Activated naive CD8-positive, alpha-beta T cell treated with anti-CD3 and anti-CD28 coated beads for 36 hours (primary cell): Measurements from ENCODE around the gene KCNAB2. TPM values are rescaled to one million over a fixed set of nuclear protein-coding genes. Genes with fewer than 3 reads are reported as not detected.

ENCODE experiments used
- DNase-seq: peaks from one replicate; pipeline ENCODE4 v3.0.0; 2021
- H3K27ac Mint-ChIP-seq: one replicate; pipeline ENCODE4 v1.8.0; 2022; ENCODE audit warnings: mild to moderate bottlenecking, moderate library complexity, mixed read lengths
- H3K27me3 Mint-ChIP-seq: one replicate; pipeline ENCODE4 v1.8.0; 2022; ENCODE audit warnings: mild to moderate bottlenecking, mixed read lengths
- H3K36me3 Mint-ChIP-seq: one replicate; pipeline ENCODE4 v1.8.0; 2021; ENCODE audit warnings: mild to moderate bottlenecking, mixed read lengths
- H3K4me1 Mint-ChIP-seq: one replicate; pipeline ENCODE4 v1.8.0; 2021; ENCODE audit warnings: mixed read lengths
- H3K4me3 Mint-ChIP-seq: one replicate; pipeline ENCODE4 v1.8.0; 2022; ENCODE audit warnings: mild to moderate bottlenecking, moderate library complexity, mixed read lengths
- H3K9me3 Mint-ChIP-seq: one replicate; pipeline ENCODE4 v1.8.0; 2022; ENCODE audit warnings: mixed read lengths
- total RNA-seq, 2 experiments: library from RNA; stranded (reverse); gene quantifications; one replicate each; pipeline ENCODE4 v1.2.3, GENCODE V29; 2021

The KCNAB2 gene
- total RNA-seq, 2 experiments from 2014 or later = 209 to 218 TPM

DNA sequence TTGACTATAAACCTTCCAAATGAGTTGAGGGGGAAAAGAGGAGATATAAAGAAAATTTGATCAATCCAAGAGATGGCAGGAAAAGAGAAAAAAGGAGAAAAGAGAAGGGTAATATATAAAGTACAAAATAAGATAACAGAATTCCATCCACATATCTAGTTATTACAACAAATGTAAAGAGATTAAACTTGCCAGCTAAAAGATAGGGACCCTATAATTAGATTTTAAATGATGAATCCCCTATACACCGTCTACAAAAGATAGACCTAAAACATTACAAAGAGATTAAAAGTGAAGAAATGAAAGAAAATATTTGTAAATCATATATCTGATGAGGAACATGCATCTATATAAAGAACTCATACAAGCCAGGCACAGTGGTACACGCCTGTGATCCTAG, 71.4 kb downstream of the KCNAB2 start:
- H3K36me3 Mint-ChIP-seq = peaks cover 4% of the 10 kb centered on the region
- no peak overlapping the region for H3K4me3 Mint-ChIP-seq
- no peaks in the 10 kb centered on the region for H3K27me3 Mint-ChIP-seq

DNA sequence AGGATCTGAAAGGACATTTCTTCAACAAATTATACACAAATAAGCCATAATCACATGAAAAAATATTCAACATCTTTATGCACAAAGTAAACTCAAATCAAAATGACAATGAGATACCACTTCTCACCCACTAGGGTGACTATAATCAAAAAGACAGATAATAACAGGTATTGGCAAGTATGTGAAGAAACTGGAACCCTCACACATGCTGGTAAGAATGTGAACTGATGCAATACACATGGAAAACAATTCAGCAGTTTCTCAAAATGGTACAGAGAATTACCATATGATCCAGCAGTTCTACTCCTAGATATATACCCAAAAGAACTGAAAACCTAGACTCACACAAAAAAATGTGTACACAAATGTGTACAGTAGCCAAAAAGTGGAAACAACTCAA, 71.9 kb downstream of the KCNAB2 start:
- DNase-seq = no peak
- Mint-ChIP-seq H3K4me1 (no peaks in the 10 kb centered on the region), H3K4me3 (no peak overlapping the region), H3K9me3 (peaks cover 13% of the 10 kb centered on the region), H3K27ac (no peak overlapping the region), H3K27me3 (no peaks in the 10 kb centered on the region), H3K36me3 (peaks cover 4% of the 10 kb centered on the region)

More for the DNA sequence above, 71.4 kb downstream of the KCNAB2 start:
- Mint-ChIP-seq H3K4me1 (no peaks in the 10 kb centered on the region), H3K9me3 (peaks cover 13% of the 10 kb centered on the region), H3K27ac (no peak overlapping the region)
- no peak for DNase-seq

DNA sequence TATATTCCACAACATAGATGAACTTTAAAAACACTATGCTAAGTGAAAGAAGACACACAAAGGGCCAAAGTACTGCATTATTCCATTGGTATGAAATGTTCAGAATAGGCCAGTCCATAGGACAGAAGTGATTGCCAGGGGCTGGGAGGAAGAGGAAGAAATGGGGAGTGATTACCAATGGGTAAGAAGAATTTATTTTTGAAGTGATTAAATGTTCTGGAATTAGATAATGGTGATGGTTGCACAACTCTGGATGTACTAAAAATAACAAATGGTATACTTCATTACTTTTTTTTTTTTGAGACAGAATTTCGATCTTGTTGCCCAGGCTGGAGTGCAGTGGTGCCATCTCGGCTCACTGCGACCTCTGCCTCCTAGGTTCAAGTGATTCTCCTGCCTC, 72.7 kb downstream of the KCNAB2 start:
- H3K4me1 Mint-ChIP-seq = no peaks in the 10 kb centered on the region
- H3K27me3 Mint-ChIP-seq = no peaks in the 10 kb centered on the region
- no peak overlapping the region for H3K4me3 Mint-ChIP-seq
- H3K27ac Mint-ChIP-seq = no peak overlapping the region
- peaks cover 4% of the 10 kb centered on the region for H3K36me3 Mint-ChIP-seq
- no peak for DNase-seq
- peaks cover 13% of the 10 kb centered on the region for H3K9me3 Mint-ChIP-seq

DNA sequence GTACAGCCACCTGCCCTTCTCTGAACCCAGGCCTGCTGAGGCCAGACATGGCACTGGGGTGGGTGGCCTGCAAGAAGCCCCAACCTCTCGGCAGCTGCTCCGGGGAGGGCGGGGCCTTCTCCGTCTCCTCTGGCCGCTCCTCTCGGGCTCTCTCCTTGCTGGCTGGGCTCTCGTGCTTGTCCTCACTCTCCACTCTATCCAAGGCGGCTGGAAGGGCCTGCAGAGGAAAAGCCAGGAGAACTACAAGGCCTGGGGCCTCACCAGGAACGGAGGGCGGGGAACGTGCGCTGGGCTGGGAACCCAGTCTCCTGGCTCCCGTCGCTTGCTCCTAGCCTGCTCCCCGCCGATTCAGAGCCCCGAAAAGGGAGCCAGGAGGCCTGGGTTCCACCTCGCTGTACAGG, 75.3 kb downstream of the KCNAB2 start:
- Mint-ChIP-seq H3K4me3 (no peak overlapping the region), H3K4me1 (no peaks in the 10 kb centered on the region), H3K9me3 (peaks cover 13% of the 10 kb centered on the region), H3K27ac (no peak overlapping the region), H3K36me3 (peaks cover 4% of the 10 kb centered on the region), H3K27me3 (no peaks in the 10 kb centered on the region)
- DNase-seq = no peak

DNA sequence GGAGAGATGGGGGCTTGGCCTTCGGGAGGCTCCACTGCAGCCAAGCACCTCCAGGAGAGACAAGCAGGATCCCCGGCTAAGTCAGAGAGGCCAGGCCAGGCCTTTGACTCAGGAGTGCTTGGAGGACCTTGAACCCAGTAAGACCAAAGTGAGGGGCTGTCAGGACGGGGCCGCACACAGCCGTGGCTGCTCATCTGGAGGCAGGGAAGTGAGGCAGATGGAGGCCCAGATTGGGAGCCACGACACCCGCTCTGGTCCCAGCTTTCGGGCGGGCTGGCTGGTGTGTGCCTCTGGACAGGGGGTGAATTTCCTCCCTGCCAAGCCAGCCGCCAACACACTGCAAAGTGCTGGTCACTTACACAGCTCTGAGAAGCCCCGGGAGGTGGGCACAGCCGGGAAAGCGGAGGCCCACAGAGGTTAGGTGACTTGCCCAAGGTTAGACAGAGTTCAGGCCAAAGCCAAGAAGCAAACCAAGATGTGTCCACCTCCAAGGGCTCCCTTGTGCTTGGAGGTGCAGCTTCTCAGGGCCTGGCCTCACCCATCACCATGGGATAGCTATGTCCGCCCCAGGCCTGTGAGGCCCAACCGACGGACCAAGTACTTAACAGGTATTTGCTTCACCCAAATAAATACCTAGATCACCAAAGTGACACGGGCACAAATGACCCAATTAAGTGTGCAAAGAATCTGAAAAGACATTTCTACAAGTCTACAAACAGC, 76.1 kb downstream of the KCNAB2 start:
- H3K9me3 Mint-ChIP-seq = peaks cover 7% of the 10 kb centered on the region
- H3K4me1 Mint-ChIP-seq = no peaks in the 10 kb centered on the region
- no peak for DNase-seq
- H3K27ac Mint-ChIP-seq = no peak overlapping the region
- H3K4me3 Mint-ChIP-seq = no peak overlapping the region
- H3K27me3 Mint-ChIP-seq = peaks cover 1% of the 10 kb centered on the region
- peaks cover 1% of the 10 kb centered on the region for H3K36me3 Mint-ChIP-seq

DNA sequence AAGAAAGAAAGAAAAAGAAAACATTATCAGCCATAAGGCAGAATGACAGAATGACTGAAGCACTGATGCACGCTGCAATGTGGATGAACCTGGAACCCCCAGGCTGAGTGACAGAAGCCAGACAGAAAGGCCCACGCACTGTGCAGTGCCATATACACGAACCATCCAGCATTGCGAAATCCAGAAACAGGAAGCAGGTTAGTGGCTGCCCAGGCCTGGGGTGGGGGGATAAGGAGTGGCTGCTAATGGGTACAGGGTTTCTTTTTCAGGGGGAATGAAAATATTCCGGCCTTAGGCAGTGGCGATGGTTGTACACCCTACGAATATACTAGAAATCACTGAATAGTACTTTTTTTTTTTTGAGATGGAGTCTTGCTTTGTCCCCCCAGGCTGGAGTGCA, 77.4 kb downstream of the KCNAB2 start:
- H3K9me3 Mint-ChIP-seq = no peaks in the 10 kb centered on the region
- DNase-seq = no peak
- peaks cover 3% of the 10 kb centered on the region for H3K27me3 Mint-ChIP-seq
- H3K36me3 Mint-ChIP-seq = no peaks in the 10 kb centered on the region
- no peak overlapping the region for H3K27ac Mint-ChIP-seq
- no peak overlapping the region for H3K4me3 Mint-ChIP-seq
- no peaks in the 10 kb centered on the region for H3K4me1 Mint-ChIP-seq

DNA sequence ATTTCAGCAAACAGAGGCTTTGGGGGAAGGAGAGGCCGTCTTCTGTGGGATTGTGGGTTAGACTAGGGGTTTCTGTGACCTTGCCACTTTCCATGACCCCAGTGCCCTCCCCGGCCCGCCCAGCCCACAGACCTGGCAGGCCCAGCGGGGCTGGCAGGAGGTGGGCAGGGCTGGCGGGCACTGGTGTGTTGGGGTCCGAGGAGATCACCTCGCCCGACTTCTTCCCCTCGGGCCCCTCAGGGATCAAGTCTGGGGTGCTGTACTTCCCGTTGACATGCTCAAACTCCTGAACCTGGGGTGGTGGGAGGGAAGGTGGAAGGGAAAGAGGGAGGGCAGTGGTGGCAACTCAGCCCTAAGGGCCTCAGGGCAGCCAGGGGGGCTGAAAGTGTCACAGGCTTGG, 78.1 kb downstream of the KCNAB2 start:
- Mint-ChIP-seq H3K27ac (no peak overlapping the region), H3K4me3 (no peak overlapping the region), H3K27me3 (peaks cover 3% of the 10 kb centered on the region), H3K9me3 (no peaks in the 10 kb centered on the region), H3K4me1 (no peaks in the 10 kb centered on the region), H3K36me3 (no peaks in the 10 kb centered on the region)
- no peak for DNase-seq

DNA sequence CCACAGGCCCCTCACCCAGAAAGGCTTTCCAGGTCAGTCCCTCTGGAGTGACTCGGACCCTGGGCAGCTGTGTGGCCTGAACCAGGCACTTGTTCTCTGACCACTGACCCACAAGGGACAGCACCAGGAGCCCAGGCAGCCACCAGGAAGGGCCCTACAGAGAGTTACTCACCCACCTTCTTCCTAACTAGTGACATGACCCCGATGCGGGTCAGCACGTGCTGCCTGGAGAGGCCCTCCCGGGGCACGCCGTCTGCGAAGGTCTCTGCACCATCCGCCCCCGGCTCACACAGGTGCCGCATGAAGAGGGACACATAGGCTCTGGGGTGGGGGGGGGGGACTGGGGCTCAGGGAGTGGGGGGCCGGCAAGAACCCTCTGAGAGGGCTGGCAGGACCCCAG, 78.7 kb downstream of the KCNAB2 start:
- H3K4me1 Mint-ChIP-seq = no peaks in the 10 kb centered on the region
- no peak for DNase-seq
- no peak overlapping the region for H3K27ac Mint-ChIP-seq
- no peaks in the 10 kb centered on the region for H3K9me3 Mint-ChIP-seq
- H3K27me3 Mint-ChIP-seq = peaks cover 3% of the 10 kb centered on the region
- no peaks in the 10 kb centered on the region for H3K36me3 Mint-ChIP-seq
- no peak overlapping the region for H3K4me3 Mint-ChIP-seq

DNA sequence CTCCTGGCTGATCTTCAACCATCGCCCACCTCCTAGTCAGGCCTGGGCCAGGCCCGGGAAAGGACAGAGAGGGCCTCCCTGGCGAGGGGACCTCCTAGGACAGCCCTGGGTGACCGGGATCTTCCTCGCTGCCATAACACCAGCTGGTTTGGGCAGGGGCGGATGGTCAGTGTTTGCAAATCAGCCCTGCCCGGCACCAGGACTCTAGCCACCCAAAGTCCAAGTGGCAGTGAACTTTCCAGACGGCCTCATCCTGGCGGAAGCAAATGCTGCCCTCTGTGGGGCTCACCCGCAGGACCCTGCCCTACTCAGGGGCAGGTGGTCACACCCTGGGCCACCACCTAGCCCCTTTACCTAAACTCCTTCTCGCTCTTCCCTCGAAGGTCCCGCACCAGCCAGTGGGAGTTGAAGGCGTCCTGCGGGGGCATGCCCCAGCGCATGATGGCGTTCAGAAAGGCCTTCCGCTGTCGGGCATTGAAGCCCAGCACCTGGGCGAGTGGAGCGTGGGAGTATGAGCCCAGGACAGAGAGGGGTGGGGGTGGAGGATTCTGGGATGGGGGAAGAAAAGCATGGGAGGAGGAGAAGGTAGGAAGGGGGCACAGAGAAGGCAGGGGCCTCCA, 79.2 kb downstream of the KCNAB2 start:
- H3K4me1 Mint-ChIP-seq = no peaks in the 10 kb centered on the region
- H3K27ac Mint-ChIP-seq = no peak overlapping the region
- H3K4me3 Mint-ChIP-seq = no peak overlapping the region
- no peak for DNase-seq
- no peaks in the 10 kb centered on the region for H3K9me3 Mint-ChIP-seq
- no peaks in the 10 kb centered on the region for H3K36me3 Mint-ChIP-seq
- H3K27me3 Mint-ChIP-seq = peaks cover 3% of the 10 kb centered on the region

DNA sequence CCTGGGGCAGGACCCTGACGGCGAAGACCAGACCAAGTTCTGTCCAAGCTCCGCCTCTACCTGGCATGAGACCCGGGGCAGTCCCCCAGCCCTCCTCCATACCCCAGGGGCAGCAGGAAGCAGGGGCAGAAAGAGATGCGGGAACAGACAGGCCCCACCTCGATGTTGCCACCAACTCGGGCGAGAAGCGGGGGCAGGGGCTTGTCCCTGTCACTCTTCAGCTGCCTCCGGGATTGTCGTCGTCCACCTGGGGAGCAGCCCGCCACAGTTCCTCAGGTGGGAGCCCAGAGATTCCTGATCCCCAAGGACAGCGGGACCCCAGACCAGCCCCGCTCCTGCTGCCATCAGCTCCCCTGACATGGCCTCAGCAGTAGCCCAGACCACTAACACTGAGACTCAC, 79.7 kb downstream of the KCNAB2 start:
- Mint-ChIP-seq H3K4me3 (no peak overlapping the region), H3K27ac (no peak overlapping the region), H3K4me1 (no peaks in the 10 kb centered on the region), H3K9me3 (no peaks in the 10 kb centered on the region), H3K27me3 (peaks cover 3% of the 10 kb centered on the region), H3K36me3 (no peaks in the 10 kb centered on the region)
- DNase-seq = no peak

DNA sequence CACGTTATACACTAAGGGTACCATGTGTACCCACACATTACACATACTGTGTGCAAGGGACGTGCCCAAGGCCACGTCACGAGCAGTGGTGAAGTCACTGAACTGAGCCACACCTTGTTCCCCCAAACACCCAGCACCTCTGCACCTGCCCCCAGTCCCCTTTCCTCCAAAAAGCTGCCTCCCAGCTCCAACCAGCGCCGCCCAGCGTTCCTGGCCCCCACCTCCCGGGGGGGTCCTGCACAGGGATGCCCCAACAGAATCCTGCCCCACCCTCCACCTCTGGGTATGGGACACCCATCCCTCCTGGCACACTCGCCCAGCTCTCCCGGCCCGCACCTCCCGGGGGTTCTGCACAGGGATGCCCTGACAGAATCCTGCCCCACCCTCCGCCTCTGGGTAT, 80.3 kb downstream of the KCNAB2 start:
- Mint-ChIP-seq H3K4me3 (no peak overlapping the region), H3K36me3 (no peaks in the 10 kb centered on the region), H3K27me3 (peaks cover 3% of the 10 kb centered on the region), H3K4me1 (no peaks in the 10 kb centered on the region), H3K9me3 (no peaks in the 10 kb centered on the region), H3K27ac (no peak overlapping the region)
- DNase-seq = no peak

DNA sequence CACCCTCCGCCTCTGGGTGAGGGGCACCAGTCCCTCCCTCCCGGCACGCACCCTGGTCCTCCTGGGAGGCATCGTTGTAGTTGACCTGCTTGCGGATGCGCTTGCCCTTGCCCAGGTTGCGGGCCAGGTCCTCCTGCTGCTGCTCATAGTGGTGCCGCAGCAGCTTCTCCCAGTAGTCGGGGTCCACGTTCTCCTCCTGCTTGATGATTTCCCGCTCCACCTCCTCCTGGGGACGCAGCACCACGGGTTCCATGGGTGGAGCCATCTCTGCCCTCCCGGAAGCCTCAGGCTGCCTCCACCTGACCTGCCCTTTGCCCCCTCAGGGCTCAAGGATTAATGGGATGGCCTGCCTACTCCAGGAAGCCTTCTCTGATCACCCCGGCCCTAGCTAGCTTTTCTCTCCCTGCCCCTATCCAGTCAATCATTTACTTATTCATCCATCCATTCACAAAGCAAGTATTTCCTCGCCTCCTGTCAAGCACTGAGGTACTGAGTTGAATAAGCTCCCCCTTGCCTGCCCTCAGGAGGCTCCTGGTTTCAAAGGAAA, 80.9 kb downstream of the KCNAB2 start:
- Mint-ChIP-seq H3K4me1 (no peaks in the 10 kb centered on the region), H3K27me3 (peaks cover 3% of the 10 kb centered on the region), H3K27ac (no peak overlapping the region), H3K4me3 (no peak overlapping the region), H3K36me3 (no peaks in the 10 kb centered on the region), H3K9me3 (no peaks in the 10 kb centered on the region)
- no peak for DNase-seq

DNA sequence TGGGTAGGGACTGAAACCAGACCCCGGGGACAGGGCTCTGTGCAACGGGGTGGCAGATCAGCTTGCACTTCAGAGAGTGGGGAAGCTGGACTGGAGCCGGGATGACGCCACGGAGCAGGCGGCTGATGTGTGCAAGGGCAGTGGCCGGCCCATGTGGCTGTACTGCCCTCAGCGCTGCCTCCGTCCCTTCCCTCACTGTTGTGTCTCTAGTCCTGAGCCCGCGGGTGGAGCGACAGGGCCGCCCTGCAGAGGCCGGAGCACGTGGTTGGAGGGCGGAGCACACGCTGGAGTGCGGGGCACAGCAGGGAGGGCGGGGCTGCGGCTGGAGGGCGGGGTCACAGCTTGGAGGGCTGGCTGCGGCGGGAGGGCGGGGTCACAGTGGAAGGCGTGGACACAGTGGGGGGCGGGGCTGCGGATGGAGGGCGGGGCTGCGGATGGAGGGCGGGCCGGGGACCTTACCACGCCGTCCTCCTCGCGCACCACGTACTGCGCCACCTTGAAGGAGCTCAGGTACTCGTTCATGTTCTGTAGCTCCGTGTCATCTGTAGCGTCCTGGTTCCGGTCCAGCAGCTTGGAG, 82.0 kb downstream of the KCNAB2 start:
- H3K27me3 Mint-ChIP-seq = peaks cover 3% of the 10 kb centered on the region
- no peak overlapping the region for H3K4me3 Mint-ChIP-seq

DNA sequence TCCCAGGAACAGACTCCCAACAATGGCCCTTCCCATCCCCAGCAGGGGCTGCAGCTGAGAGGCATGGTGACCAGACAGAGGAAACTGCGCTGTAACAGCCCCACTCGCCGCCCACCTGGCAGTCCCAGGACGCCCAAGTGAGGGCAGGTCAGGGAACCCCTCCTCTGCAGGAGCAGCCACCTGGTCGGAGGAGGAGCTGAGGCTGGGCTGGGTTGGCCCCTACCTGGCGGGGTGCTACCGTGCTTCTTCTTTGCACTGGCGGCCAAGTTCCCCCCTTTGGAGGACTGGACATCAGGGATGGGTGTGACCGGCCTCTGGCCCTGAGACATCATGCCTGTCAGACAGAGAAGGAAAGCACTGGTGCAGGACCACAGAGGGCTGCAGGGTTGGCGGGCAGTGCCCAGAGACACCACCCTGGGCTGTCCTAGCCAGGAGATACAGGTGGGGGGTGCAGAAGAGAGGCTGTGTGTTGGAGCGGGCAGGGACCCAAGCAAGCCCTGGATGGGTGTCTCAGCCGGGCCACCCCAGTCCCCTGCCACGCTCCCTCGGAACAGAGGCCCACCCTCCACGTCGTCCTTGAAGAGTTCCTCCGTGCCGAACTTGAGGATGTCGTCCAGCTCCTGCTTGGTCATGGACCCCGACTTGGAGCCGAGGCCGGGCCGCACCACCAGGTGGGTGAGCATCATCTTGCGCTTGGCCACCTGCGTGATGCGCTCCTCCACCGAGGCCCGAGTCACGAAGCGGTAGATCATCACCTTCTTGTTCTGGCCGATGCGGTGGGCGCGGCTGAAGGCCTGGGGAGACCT, 82.8 kb downstream of the KCNAB2 start:
- no peaks in the 10 kb centered on the region for H3K4me1 Mint-ChIP-seq
- H3K4me3 Mint-ChIP-seq = no peak overlapping the region
- no peak overlapping the region for H3K27ac Mint-ChIP-seq
- H3K9me3 Mint-ChIP-seq = peaks cover 8% of the 10 kb centered on the region
- DNase-seq = no peak
- H3K36me3 Mint-ChIP-seq = no peaks in the 10 kb centered on the region
- H3K27me3 Mint-ChIP-seq = peaks cover 3% of the 10 kb centered on the region

More for the DNA sequence above, 82.0 kb downstream of the KCNAB2 start:
- H3K27ac Mint-ChIP-seq = no peak overlapping the region
- H3K36me3 Mint-ChIP-seq = no peaks in the 10 kb centered on the region
- peak; percentile 68 for DNase-seq
- no peaks in the 10 kb centered on the region for H3K4me1 Mint-ChIP-seq
- H3K9me3 Mint-ChIP-seq = peaks cover 7% of the 10 kb centered on the region

DNA sequence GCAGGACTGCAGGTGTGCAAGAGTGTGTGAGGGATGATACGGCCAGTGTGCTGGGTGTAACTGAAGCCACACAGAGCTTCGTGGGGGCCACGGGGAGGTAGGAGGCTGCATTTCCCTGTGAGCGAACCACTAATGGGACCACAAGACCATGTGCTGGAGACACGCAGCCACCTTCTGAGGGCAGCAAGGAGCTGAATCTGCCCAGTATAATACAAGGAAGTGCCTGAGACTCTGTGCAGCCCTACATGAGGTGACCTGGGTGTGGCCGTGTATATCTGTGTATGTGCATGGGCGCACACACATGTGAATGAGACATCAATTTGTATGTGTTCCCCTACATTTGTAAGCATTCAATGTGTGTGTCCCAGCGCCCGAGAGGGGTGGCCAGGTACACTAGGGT, 83.6 kb downstream of the KCNAB2 start:
- Mint-ChIP-seq H3K4me3 (no peak overlapping the region), H3K27me3 (peaks cover 3% of the 10 kb centered on the region), H3K4me1 (no peaks in the 10 kb centered on the region), H3K9me3 (peaks cover 8% of the 10 kb centered on the region), H3K36me3 (no peaks in the 10 kb centered on the region), H3K27ac (no peak overlapping the region)
- no peak for DNase-seq
